MM.1S (cell line): ENCODE data around the gene ABCA13.

Experiments
- DNase-seq: peaks from one replicate; pipeline ENCODE4 v3.0.0-alpha.2; 2015
- H2AFZ ChIP-seq: fragments of 300-600 bp; sonication (generic); 2 replicates; pipeline ENCODE4 v1.6.0; 2016; ENCODE audit warnings: antibody characterized with exemption, low read length
- H3F3A ChIP-seq: fragments of 300-600 bp; sonication (generic); 2 replicates; pipeline ENCODE4 v1.6.1; 2016; ENCODE audit warnings: mild to moderate bottlenecking, antibody characterized with exemption, low read length, moderate library complexity, mixed read lengths; ENCODE audit not compliant: insufficient read depth
- H3K27ac ChIP-seq: fragments of 300-600 bp; sonication (generic); 2 replicates; pipeline ENCODE4 v1.5.1; 2016; ENCODE audit warnings: mild to moderate bottlenecking, low read length
- H3K27me3 ChIP-seq: fragments of 300-600 bp; sonication (generic); replicated peaks from 2 replicates; pipeline ENCODE4 v1.6.0; 2016; ENCODE audit warnings: low read length; ENCODE audit not compliant: insufficient read depth
- H3K36me3 ChIP-seq: fragments of 300-600 bp; sonication (generic); replicated peaks from 2 replicates; pipeline ENCODE4 v1.6.1; 2016; ENCODE audit warnings: mild to moderate bottlenecking, low read length, mixed read lengths; ENCODE audit not compliant: insufficient read depth
- H3K4me1 ChIP-seq: fragments of 300-600 bp; sonication (generic); 2 replicates; pipeline ENCODE4 v1.6.1; 2016; ENCODE audit warnings: low read length, mixed read lengths
- H3K4me2 ChIP-seq: fragments of 300-600 bp; sonication (generic); 2 replicates; pipeline ENCODE4 v1.6.0; 2016; ENCODE audit warnings: low read depth, low read length
- H3K4me3 ChIP-seq: fragments of 300-600 bp; sonication (generic); 2 replicates; pipeline ENCODE4 v1.5.1; 2016; ENCODE audit warnings: low read length, mixed read lengths
- H3K79me2 ChIP-seq: fragments of 300-600 bp; sonication (generic); 2 replicates; pipeline ENCODE4 v1.6.1; 2016; ENCODE audit warnings: mixed run types, low read length, mixed read lengths
- H3K9ac ChIP-seq: fragments of 300-600 bp; sonication (generic); 2 replicates; pipeline ENCODE4 v1.6.1; 2016; ENCODE audit warnings: low read length, mixed read lengths
- H3K9me2 ChIP-seq: fragments of 300-600 bp; sonication (generic); replicated peaks from 2 replicates; pipeline ENCODE4 v1.6.1; 2016; ENCODE audit warnings: mild to moderate bottlenecking, low read length, mixed read lengths; ENCODE audit not compliant: insufficient read depth
- H3K9me3 ChIP-seq: fragments of 300-600 bp; sonication (generic); replicated peaks from 2 replicates; pipeline ENCODE4 v1.6.1; 2016; ENCODE audit warnings: mild to moderate bottlenecking, low read length, mixed read lengths; ENCODE audit not compliant: insufficient read depth
- H4K20me1 ChIP-seq: fragments of 300-600 bp; sonication (generic); 2 replicates; pipeline ENCODE4 v1.6.1; 2016; ENCODE audit warnings: mild to moderate bottlenecking, low read length, moderate library complexity, mixed read lengths; ENCODE audit not compliant: insufficient read depth
- EZH2 ChIP-seq: fragments of 300-600 bp; sonication (generic); optimal IDR thresholded peaks from 2 replicates; pipeline ENCODE3; 2017; ENCODE audit warnings: low read depth, mild to moderate bottlenecking, antibody characterized with exemption, low read length, mixed read lengths
- EZH2phosphoT487 ChIP-seq: fragments of 300-600 bp; sonication (generic); IDR thresholded peaks from 2 replicates; pipeline ENCODE4 v1.6.1; 2018; ENCODE audit warnings: antibody characterized with exemption, low read length
- TF ChIP-seq, protein P1 (sequence below): fragments of 300-600 bp; sonication (generic); IDR thresholded peaks from 2 replicates; pipeline ENCODE4 v1.5.1; 2016; ENCODE audit warnings: antibody characterized with exemption, low read length, mixed read lengths

The ABCA13 gene

DNA sequence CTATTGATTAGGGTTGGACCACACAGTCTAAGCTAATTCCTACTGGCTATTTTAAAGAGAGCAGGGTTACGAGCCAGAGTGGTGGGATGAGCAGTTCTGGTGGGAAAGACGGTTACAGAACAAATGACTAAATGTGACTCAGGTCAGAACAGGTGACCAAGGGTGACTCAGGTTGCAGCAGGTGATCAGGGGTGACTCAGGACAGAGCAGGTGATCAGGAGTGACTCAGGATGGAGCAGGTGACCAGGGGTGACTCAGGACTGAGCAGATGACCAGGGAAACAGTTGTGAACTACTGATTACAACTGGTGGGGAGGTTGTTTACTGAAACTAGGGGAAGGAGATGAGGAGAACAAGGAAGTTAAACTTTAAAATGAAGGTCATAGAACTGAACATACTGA is 366.3 kb downstream of the ABCA13 start:
- H3K27ac ChIP-seq, result no peak overlapping the region
- H3K27me3 ChIP-seq, result no peaks in the 10 kb centered on the region
- TF ChIP-seq EZH2phosphoT487 (no peak), EZH2 (no peak)
- TF ChIP-seq, protein P1, sequence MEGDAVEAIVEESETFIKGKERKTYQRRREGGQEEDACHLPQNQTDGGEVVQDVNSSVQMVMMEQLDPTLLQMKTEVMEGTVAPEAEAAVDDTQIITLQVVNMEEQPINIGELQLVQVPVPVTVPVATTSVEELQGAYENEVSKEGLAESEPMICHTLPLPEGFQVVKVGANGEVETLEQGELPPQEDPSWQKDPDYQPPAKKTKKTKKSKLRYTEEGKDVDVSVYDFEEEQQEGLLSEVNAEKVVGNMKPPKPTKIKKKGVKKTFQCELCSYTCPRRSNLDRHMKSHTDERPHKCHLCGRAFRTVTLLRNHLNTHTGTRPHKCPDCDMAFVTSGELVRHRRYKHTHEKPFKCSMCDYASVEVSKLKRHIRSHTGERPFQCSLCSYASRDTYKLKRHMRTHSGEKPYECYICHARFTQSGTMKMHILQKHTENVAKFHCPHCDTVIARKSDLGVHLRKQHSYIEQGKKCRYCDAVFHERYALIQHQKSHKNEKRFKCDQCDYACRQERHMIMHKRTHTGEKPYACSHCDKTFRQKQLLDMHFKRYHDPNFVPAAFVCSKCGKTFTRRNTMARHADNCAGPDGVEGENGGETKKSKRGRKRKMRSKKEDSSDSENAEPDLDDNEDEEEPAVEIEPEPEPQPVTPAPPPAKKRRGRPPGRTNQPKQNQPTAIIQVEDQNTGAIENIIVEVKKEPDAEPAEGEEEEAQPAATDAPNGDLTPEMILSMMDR, result no peak
- H3K4me3 ChIP-seq, result no peak overlapping the region
- no peaks in the 10 kb centered on the region for H3K79me2 ChIP-seq
- no peak overlapping the region for H3K9ac ChIP-seq
- no peaks in the 10 kb centered on the region for H3K36me3 ChIP-seq
- H3K4me1 ChIP-seq, result no peaks in the 10 kb centered on the region
- no peak overlapping the region for H3K4me2 ChIP-seq
- H4K20me1 ChIP-seq, result no peaks in the 10 kb centered on the region
- no peaks in the 10 kb centered on the region; the same call in 1 of the 2 replicates for H3K9me3 ChIP-seq
- no peak for DNase-seq
- H2AFZ ChIP-seq, result no peak overlapping the region
- no peaks in the 10 kb centered on the region for H3F3A ChIP-seq
- H3K9me2 ChIP-seq, result no peaks in the 10 kb centered on the region

DNA sequence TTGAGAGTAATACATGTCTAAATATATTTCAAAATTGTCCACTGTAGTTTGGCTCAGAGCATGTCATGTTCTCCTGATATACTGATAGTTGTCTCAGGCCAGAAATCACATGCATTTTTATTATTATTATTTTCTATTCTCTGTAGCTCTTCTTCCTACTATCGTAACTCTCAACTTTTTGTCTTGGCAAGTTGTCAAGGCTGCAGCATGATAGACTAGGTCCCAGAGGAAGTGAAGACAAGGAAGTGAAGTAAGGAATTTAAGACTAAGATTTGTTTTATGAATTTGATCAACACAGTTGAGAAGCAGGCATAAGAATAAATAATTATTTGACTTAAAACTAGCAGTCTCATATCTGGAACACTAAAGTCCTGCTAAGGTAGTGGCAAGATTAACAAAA is 369.5 kb downstream of the ABCA13 start:
- no peak overlapping the region for H3K4me2 ChIP-seq
- no peaks in the 10 kb centered on the region; the same call in 1 of the 2 replicates for H3K4me1 ChIP-seq
- H3K9ac ChIP-seq, result no peak overlapping the region
- H3K36me3 ChIP-seq, result no peaks in the 10 kb centered on the region
- DNase-seq, result no peak
- no peaks in the 10 kb centered on the region for H3K9me2 ChIP-seq
- no peaks in the 10 kb centered on the region for H3K27me3 ChIP-seq
- H3K79me2 ChIP-seq, result no peaks in the 10 kb centered on the region
- no peaks in the 10 kb centered on the region; the same call in 1 of the 2 replicates for H3K9me3 ChIP-seq
- no peak for TF ChIP-seq EZH2phosphoT487
- TF ChIP-seq, protein P1, result no peak
- no peak for TF ChIP-seq EZH2
- H4K20me1 ChIP-seq, result no peaks in the 10 kb centered on the region
- no peak overlapping the region for H2AFZ ChIP-seq
- H3F3A ChIP-seq, result no peaks in the 10 kb centered on the region
- no peak overlapping the region for H3K4me3 ChIP-seq
- H3K27ac ChIP-seq, result no peak overlapping the region

DNA sequence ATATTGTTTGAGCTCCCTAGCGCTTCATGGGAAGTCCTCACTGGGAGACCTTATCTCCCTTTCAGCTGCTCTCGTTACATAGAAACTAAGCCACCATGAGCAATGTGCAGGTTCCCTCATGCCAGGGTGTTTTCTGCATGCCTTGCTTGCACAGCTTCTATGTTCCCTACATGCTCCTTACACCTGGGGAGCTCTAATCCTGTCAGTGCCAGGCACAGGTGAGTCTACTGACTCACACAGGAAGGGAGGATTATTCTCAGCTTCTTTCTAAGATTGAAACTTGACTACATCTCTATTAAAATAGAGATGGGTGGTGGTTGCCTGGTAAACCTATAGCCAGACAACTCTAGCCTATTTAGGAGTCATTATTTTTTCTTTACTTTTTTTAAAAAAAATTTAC is 377.4 kb downstream of the ABCA13 start:
- no peaks in the 10 kb centered on the region for H3K27me3 ChIP-seq
- no peaks in the 10 kb centered on the region for H3K9me2 ChIP-seq
- TF ChIP-seq EZH2 (no peak), EZH2phosphoT487 (no peak)
- TF ChIP-seq, protein P1, result no peak

More for the DNA sequence above, 377.4 kb downstream of the ABCA13 start:
- Histone ChIP-seq H4K20me1 (no peaks in the 10 kb centered on the region), H3K9ac (no peak overlapping the region), H3F3A (no peaks in the 10 kb centered on the region), H3K4me3 (no peak overlapping the region), H3K27ac (no peak overlapping the region), H3K4me1 (no peaks in the 10 kb centered on the region; the same call in 1 of the 2 replicates), H3K36me3 (no peaks in the 10 kb centered on the region), H3K9me3 (no peaks in the 10 kb centered on the region), H3K4me2 (no peak overlapping the region), H3K79me2 (no peaks in the 10 kb centered on the region), H2AFZ (no peak overlapping the region)
- DNase-seq, result peak; percentile 34
